IMR-90 (cell line): ENCODE results near the gene CERS6. TPM values are rescaled to one million over a fixed set of nuclear protein-coding genes. Genes with fewer than 3 reads are reported as not detected.

ENCODE experiments used
- ATAC-seq: fragments of 200-7000 bp; cut with Tn5 transposase; 2 replicates; pipeline ENCODE4 v1.9.1; 2020; ENCODE audit warnings: low read depth, mild to moderate bottlenecking, moderate library complexity
- BruUV-seq: library from RNA; stranded (reverse); fragments of 400-500 nt; replicated peaks from 2 replicates; lab custom pipeline; 2021; lab: Mats Ljungman, UMichigan
- CTCF ChIA-PET: fragments of 300-600 bp; formaldehyde crosslinking; extraction: SDS; loops from one replicate; lab custom pipeline; 2021; ENCODE audit warnings: antibody characterized with exemption; lab: Yijun Ruan, JAX
- POLR2A ChIA-PET: fragments of 300-600 bp; sonication (Branson Sonifier 250); formaldehyde crosslinking; loops from one replicate; lab custom pipeline; 2022; ENCODE audit warnings: antibody characterized with exemption; ENCODE audit not compliant: unreplicated experiment; lab: Charles Lee
- DNase-seq: peaks from one replicate; pipeline ENCODE4 v3.0.0; 2013
- H2AFZ ChIP-seq: replicated peaks from 2 replicates; pipeline ENCODE3; 2013; ENCODE audit warnings: low read length, mild to moderate bottlenecking; ENCODE audit not compliant: poor library complexity
- H2AK5ac ChIP-seq: 2 replicates; pipeline ENCODE4 v1.6.1; 2013; ENCODE audit warnings: low read depth, low read length, inconsistent platforms
- H2AK9ac ChIP-seq: replicated peaks from 2 replicates; pipeline ENCODE3; 2013; ENCODE audit warnings: mild to moderate bottlenecking, low read depth, low read length, moderate library complexity; ENCODE audit not compliant: poor library complexity
- H2BK120ac ChIP-seq: 2 replicates; pipeline ENCODE4 v1.6.1; 2013; ENCODE audit warnings: low read depth, low read length, inconsistent platforms
- H2BK15ac ChIP-seq: 3 replicates; pipeline ENCODE4 v1.6.1; 2013; ENCODE audit warnings: low read depth, low read length, inconsistent platforms
- H2BK20ac ChIP-seq: 2 replicates; pipeline ENCODE4 v1.6.1; 2013; ENCODE audit warnings: low read depth, mild to moderate bottlenecking, inconsistent platforms, low read length, moderate library complexity
- H2BK5ac ChIP-seq: 2 replicates; pipeline ENCODE4 v1.6.1; 2013; ENCODE audit warnings: mild to moderate bottlenecking, low read depth, low read length, inconsistent platforms; ENCODE audit not compliant: poor library complexity, severe bottlenecking
- H3K14ac ChIP-seq: replicated peaks from 2 replicates; pipeline ENCODE4 v1.6.1; 2013; ENCODE audit warnings: low read depth, low read length, inconsistent platforms
- H3K18ac ChIP-seq: 2 replicates; pipeline ENCODE4 v1.6.1; 2013; ENCODE audit warnings: low read depth, low read length, control low read depth
- H3K23ac ChIP-seq: 2 replicates; pipeline ENCODE4 v1.6.1; 2013; ENCODE audit warnings: low read depth, low read length, inconsistent platforms
- H3K27ac ChIP-seq: 2 replicates; pipeline ENCODE4 v1.5.1; 2013; ENCODE audit warnings: mild to moderate bottlenecking, control low read depth, low read length; ENCODE audit not compliant: insufficient read depth
- H3K27me3 ChIP-seq: 2 replicates; pipeline ENCODE4 v1.6.1; 2013; ENCODE audit warnings: low read length; ENCODE audit not compliant: control insufficient read depth, insufficient read depth
- H3K36me3 ChIP-seq: 2 replicates; pipeline ENCODE4 v1.6.1; 2013; ENCODE audit warnings: low read length, mixed read lengths; ENCODE audit not compliant: control insufficient read depth, insufficient read depth
- H3K4ac ChIP-seq: 2 replicates; pipeline ENCODE4 v1.6.1; 2013; ENCODE audit warnings: low read depth, low read length, inconsistent platforms
- H3K4me1 ChIP-seq: 2 replicates; pipeline ENCODE4 v1.6.1; 2013; ENCODE audit warnings: low read length, mixed read lengths; ENCODE audit not compliant: control insufficient read depth, insufficient read depth
- H3K4me2 ChIP-seq: 2 replicates; pipeline ENCODE4 v1.6.1; 2013; ENCODE audit warnings: low read depth, mild to moderate bottlenecking, control low read depth, low read length, moderate library complexity
- H3K4me3 ChIP-seq: 2 replicates; pipeline ENCODE4 v1.5.1; 2013; ENCODE audit warnings: low read depth, mild to moderate bottlenecking, control low read depth, low read length, moderate library complexity; ENCODE audit not compliant: insufficient read depth
- H3K56ac ChIP-seq: 2 replicates; pipeline ENCODE4 v1.6.1; 2013; ENCODE audit warnings: low read length, inconsistent platforms; ENCODE audit not compliant: insufficient read depth; ENCODE audit errors: extremely low read depth
- H3K79me1 ChIP-seq, 2 experiments: 2 replicates each; pipeline ENCODE4 v1.6.1; 2013; ENCODE audit warnings: low read length in 2 of 2, inconsistent platforms in 1 of 2, low read depth in 1 of 2
- H3K9ac ChIP-seq: 2 replicates; pipeline ENCODE4 v1.6.1; 2013; ENCODE audit warnings: low read depth, low read length, control low read depth
- H3K9me1 ChIP-seq: 2 replicates; pipeline ENCODE4 v1.6.1; 2013; ENCODE audit warnings: low read length, inconsistent platforms; ENCODE audit not compliant: insufficient read depth
- H3K9me3 ChIP-seq: 2 replicates; pipeline ENCODE4 v1.6.1; 2013; ENCODE audit warnings: low read length; ENCODE audit not compliant: control insufficient read depth, insufficient read depth
- H4K20me1 ChIP-seq: 2 replicates; pipeline ENCODE4 v1.6.1; 2013; ENCODE audit warnings: low read length, inconsistent platforms; ENCODE audit not compliant: insufficient read depth
- H4K5ac ChIP-seq: 2 replicates; pipeline ENCODE4 v1.6.1; 2013; ENCODE audit warnings: mild to moderate bottlenecking, low read depth, low read length, control low read depth
- H4K8ac ChIP-seq, 2 experiments: 2 replicates each; pipeline ENCODE4 v1.6.1; 2013; ENCODE audit warnings: low read depth in 2 of 2, low read length in 2 of 2, control low read depth in 1 of 2, inconsistent platforms in 1 of 2
- H4K91ac ChIP-seq: 2 replicates; pipeline ENCODE4 v1.6.1; 2013; ENCODE audit warnings: low read depth, low read length, inconsistent platforms; ENCODE audit not compliant: insufficient read depth
- BHLHE40 ChIP-seq: fragments of 150-350 bp; IDR thresholded peaks from 2 replicates; pipeline ENCODE4 v1.6.1; 2016; ENCODE audit warnings: mild to moderate bottlenecking, low read depth, low read length
- CEBPB ChIP-seq: IDR thresholded peaks from 2 replicates; pipeline ENCODE4 v1.6.1; 2012; ENCODE audit warnings: low read depth, low read length, improper control_type of control experiment
- CHD1 ChIP-seq: IDR thresholded peaks from 2 replicates; pipeline ENCODE4 v1.6.1; 2012; ENCODE audit warnings: low read depth, low read length, improper control_type of control experiment
- CTCF ChIP-seq: conservative IDR thresholded peaks from 2 replicates; pipeline ENCODE4 v1.5.1; 2012; ENCODE audit warnings: mild to moderate bottlenecking, low read depth, low read length, improper control_type of control experiment
- ELK1 ChIP-seq: fragments of 150-350 bp; IDR thresholded peaks from 2 replicates; pipeline ENCODE4 v1.6.1; 2016; ENCODE audit warnings: low read depth, mild to moderate bottlenecking, low read length, moderate library complexity, borderline replicate concordance
- FOS ChIP-seq: fragments of 150-350 bp; IDR thresholded peaks from 2 replicates; pipeline ENCODE4 v1.6.1; 2016; ENCODE audit warnings: low read depth, low read length
- MAFK ChIP-seq: IDR thresholded peaks from 2 replicates; pipeline ENCODE4 v1.6.1; 2012; ENCODE audit warnings: low read depth, low read length, improper control_type of control experiment
- MAZ ChIP-seq: IDR thresholded peaks from 2 replicates; pipeline ENCODE4 v1.6.1; 2012; ENCODE audit warnings: low read depth, mild to moderate bottlenecking, low read length, improper control_type of control experiment, moderate library complexity, borderline replicate concordance
- MXI1 ChIP-seq: IDR thresholded peaks from 2 replicates; pipeline ENCODE4 v1.6.1; 2012; ENCODE audit warnings: low read depth, mild to moderate bottlenecking, low read length, moderate library complexity, borderline replicate concordance
- NFE2L2 ChIP-seq: fragments of 150-350 bp; IDR thresholded peaks from 2 replicates; pipeline ENCODE4 v1.6.1; 2016; ENCODE audit warnings: low read depth, mild to moderate bottlenecking, low read length
- WGBS, 2 experiments: methylation state at CpG; one replicate each; pipeline versions ENCODE4 v1.1.5 to v1.1.7; 2013; ENCODE audit warnings: missing lambda C conversion rate in 2 of 2; ENCODE audit not compliant: insufficient read length in 1 of 2; ENCODE audit errors: extremely low coverage in 2 of 2; 5-methylcytosine and 5-hydroxymethylcytosine counted together
- dilution Hi-C: fragments of 300-500 bp; cut with HindIII; formaldehyde crosslinking; loops from one replicate; pipeline ENCODE4 v1.14.3; 2018; ENCODE audit warnings: low sequenced_read_pairs; ENCODE audit not compliant: unreplicated experiment
- in situ Hi-C: fragments of 300-500 bp; cut with MboI; formaldehyde crosslinking; loops from 3 replicates; pipeline ENCODE4 v1.14.3; 2019; ENCODE audit warnings: low sequenced_read_pairs, inconsistent platforms, mixed read lengths
- intact Hi-C: fragments of 100-400 bp; cut with micrococcal nuclease; formaldehyde crosslinking; loops from 2 replicates; pipeline ENCODE4 v1.10.0; 2022
- polyA plus RNA-seq, 3 experiments: library from polyadenylated mRNA; depleted of rRNA; stranded (reverse); fragments of >200 nt; gene quantifications; 2 replicates each; pipeline ENCODE4 v1.2.3, GENCODE V29; 2012; ENCODE audit warnings: low replicate concordance in 1 of 3
- total RNA-seq: library from RNA; depleted of rRNA; stranded (reverse); fragments of >200 nt; gene quantifications from 2 replicates; pipeline ENCODE4 v1.2.3, GENCODE V29; 2012

Gene CERS6
- total and polyA plus RNA-seq, 2 of the 4 experiments (the other 2 are of a cell fraction): 2.1 to 5.7 TPM

GRCh38 chr2:168568476-168569267 lies 112.6 kb downstream of the CERS6 start:
- Histone ChIP-seq H2BK5ac (no peak overlapping the region), H4K8ac (no peak overlapping the region), H3K14ac (no peak overlapping the region), H3K4me1 (no peaks in the 10 kb centered on the region), H4K5ac (no peak overlapping the region), H3K9ac (no peak overlapping the region), H3K4me2 (no peak overlapping the region), H4K91ac (no peak overlapping the region), H3K36me3 (no peaks in the 10 kb centered on the region), H3K79me1 (no peaks in the 10 kb centered on the region), H3K4me3 (no peak overlapping the region), H3K27me3 (no peaks in the 10 kb centered on the region), H2AK9ac (no peak overlapping the region), H2AK5ac (no peak overlapping the region), H2AFZ (no peak overlapping the region), H4K20me1 (no peaks in the 10 kb centered on the region), H2BK20ac (no peak overlapping the region), H3K23ac (no peak overlapping the region), H3K18ac (no peak overlapping the region), H3K9me1 (no peaks in the 10 kb centered on the region; the same call in 1 of the 2 replicates), H2BK120ac (no peak overlapping the region), H3K56ac (no peak overlapping the region), H3K4ac (no peak overlapping the region), H3K9me3 (no peaks in the 10 kb centered on the region), H3K27ac (no peak overlapping the region), H2BK15ac (no peak overlapping the region)
- dilution Hi-C loops (no loop called here), in situ Hi-C loops (no loop called here), intact Hi-C loops (no loop called here)
- 57% methylated on average over 1 of the region's 6 CpGs; no CpG with 5 or more reads in 1 of the 2 experiments for WGBS, 2 experiments
- no peak for TF ChIP-seq CEBPB
- TF ChIP-seq NFE2L2: no peak
- TF ChIP-seq CHD1: no peak
- no peak for TF ChIP-seq ELK1
- no peak for TF ChIP-seq MXI1
- TF ChIP-seq BHLHE40: no peak
- no peak for TF ChIP-seq CTCF
- TF ChIP-seq MAZ: no peak
- TF ChIP-seq MAFK: no peak
- TF ChIP-seq FOS: no peak
- POLR2A ChIA-PET: no interaction called here
- ATAC-seq: peak; percentile 24; the same call in 1 of the 2 replicates
- DNase-seq: peak; percentile 13
- no TSS peak for BruUV-seq
- CTCF ChIA-PET: no interaction called here
